B cell (primary cell): ENCODE results near the gene DLX1.

Experiments used
- EZH2 ChIP-seq: IDR thresholded peaks from 2 replicates; pipeline ENCODE4 v1.6.1; 2012; ENCODE audit warnings: borderline replicate concordance, low read depth, mild to moderate bottlenecking, moderate library complexity, low read length; ENCODE audit not compliant: insufficient read depth, poor library complexity, severe bottlenecking
- TF ChIP-seq, protein P1 (sequence below): fragments of 200-600 bp; IDR thresholded peaks from one replicate; pipeline ENCODE4 v1.8.0; 2022; ENCODE audit warnings: antibody characterized with exemption, mild to moderate bottlenecking

DNA sequence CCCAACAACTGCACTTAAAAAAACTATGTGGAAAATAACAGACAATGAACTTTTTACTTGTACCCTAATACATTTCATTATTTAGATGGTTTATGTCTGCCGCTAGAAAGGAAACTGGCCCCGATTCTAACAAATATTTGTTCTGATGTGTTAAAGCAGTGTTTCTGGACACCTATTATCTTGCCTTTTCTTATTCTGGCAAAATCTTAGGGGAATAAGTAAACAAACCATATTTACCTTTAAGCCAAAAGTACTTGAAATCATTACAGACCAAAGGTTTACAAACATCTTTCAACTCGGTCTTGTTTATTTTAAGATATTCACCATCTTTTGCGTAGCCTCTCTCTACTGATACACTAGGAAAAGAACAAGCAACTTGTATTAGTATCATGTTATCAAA, 11.8 kb upstream of the DLX1 start:
- TF ChIP-seq, protein P1, sequence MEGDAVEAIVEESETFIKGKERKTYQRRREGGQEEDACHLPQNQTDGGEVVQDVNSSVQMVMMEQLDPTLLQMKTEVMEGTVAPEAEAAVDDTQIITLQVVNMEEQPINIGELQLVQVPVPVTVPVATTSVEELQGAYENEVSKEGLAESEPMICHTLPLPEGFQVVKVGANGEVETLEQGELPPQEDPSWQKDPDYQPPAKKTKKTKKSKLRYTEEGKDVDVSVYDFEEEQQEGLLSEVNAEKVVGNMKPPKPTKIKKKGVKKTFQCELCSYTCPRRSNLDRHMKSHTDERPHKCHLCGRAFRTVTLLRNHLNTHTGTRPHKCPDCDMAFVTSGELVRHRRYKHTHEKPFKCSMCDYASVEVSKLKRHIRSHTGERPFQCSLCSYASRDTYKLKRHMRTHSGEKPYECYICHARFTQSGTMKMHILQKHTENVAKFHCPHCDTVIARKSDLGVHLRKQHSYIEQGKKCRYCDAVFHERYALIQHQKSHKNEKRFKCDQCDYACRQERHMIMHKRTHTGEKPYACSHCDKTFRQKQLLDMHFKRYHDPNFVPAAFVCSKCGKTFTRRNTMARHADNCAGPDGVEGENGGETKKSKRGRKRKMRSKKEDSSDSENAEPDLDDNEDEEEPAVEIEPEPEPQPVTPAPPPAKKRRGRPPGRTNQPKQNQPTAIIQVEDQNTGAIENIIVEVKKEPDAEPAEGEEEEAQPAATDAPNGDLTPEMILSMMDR = no peak
- no peak for TF ChIP-seq EZH2
